K562 (cell line): ENCODE data around the gene LAMA3. TPM values are rescaled to one million over a fixed set of nuclear protein-coding genes. Genes with fewer than 3 reads are reported as not detected.
A peak's percentile ranks its signal among the peaks of the same experiment; 100 is the strongest.

Experiments used
- ATF7 ChIP-seq: fragments of 450-650 bp; IDR thresholded peaks from 2 replicates; pipeline ENCODE4 v1.7.1; 2014; ENCODE audit warnings: mild to moderate bottlenecking, moderate library complexity
- NCOA6 ChIP-seq: fragments of 450-650 bp; IDR thresholded peaks from 2 replicates; pipeline ENCODE4 v1.6.1; 2017; ENCODE audit warnings: mild to moderate bottlenecking
- NR2C2 ChIP-seq, 2 experiments: fragments of 200-800 bp in 1 of 2; sonication (Bioruptor generic) in 1 of 2; sonication (generic) in 1 of 2; formaldehyde crosslinking in 1 of 2; IDR thresholded peaks; 2 replicates each; pipeline versions ENCODE4 v1.6.1 to v1.8.0; 2016 to 2022; ENCODE audit warnings: mild to moderate bottlenecking in 1 of 2, missing compliant biosample characterization in 1 of 2, missing genetic modification characterization in 1 of 2, missing genetic modification reagents in 1 of 2
- PTRF ChIP-seq: fragments of 450-650 bp; IDR thresholded peaks from 2 replicates; pipeline ENCODE4 v1.6.1; 2016; ENCODE audit warnings: mild to moderate bottlenecking, missing genetic modification characterization, missing compliant biosample characterization
- RCOR1 ChIP-seq, 2 experiments: IDR thresholded peaks; 2 replicates each; pipeline ENCODE4 v1.6.1; 2012; ENCODE audit warnings: low read depth in 2 of 2, low read length in 2 of 2, borderline replicate concordance in 1 of 2, improper control_type of control experiment in 1 of 2
- SMAD1 ChIP-seq: fragments of 150-350 bp; IDR thresholded peaks from 2 replicates; pipeline ENCODE4 v1.6.1; 2014; ENCODE audit warnings: low read length, low read depth; ENCODE audit not compliant: partially characterized antibody
- SREBF1 ChIP-seq: fragments of 150-350 bp; IDR thresholded peaks from 2 replicates; pipeline ENCODE4 v1.6.1; 2014; ENCODE audit warnings: antibody characterized with exemption, low read depth, low read length, borderline replicate concordance
- STAG1 ChIP-seq: sonication (generic); formaldehyde crosslinking; IDR thresholded peaks from 2 replicates; pipeline ENCODE4 v1.5.0; 2020; ENCODE audit warnings: missing genetic modification reagents, borderline replicate concordance
- TEAD4 ChIP-seq, 2 experiments: sonication (generic) in 1 of 2; formaldehyde crosslinking in 1 of 2; IDR thresholded peaks; 2 replicates each; pipeline versions ENCODE4 v1.6.1 to v1.8.0; 2012 to 2022; ENCODE audit warnings: borderline replicate concordance in 1 of 2, inconsistent platforms in 1 of 2, low read length in 1 of 2, mild to moderate bottlenecking in 1 of 2, missing genetic modification reagents in 1 of 2
- ZNF124 ChIP-seq: sonication (generic); formaldehyde crosslinking; IDR thresholded peaks from 2 replicates; pipeline ENCODE4 v1.8.1; 2022; ENCODE audit warnings: missing genetic modification reagents
- ZNF24 ChIP-seq: fragments of 450-650 bp; IDR thresholded peaks from 2 replicates; pipeline ENCODE4 v1.6.1; 2016
- ZNF408 ChIP-seq: fragments of 250-450 bp; sonication (Bioruptor Pico); IDR thresholded peaks from 2 replicates; pipeline ENCODE4 v1.4.0; 2020; ENCODE audit warnings: low read depth, mild to moderate bottlenecking, moderate library complexity
- ZNF589 ChIP-seq: fragments of 200-800 bp; sonication (Bioruptor generic); IDR thresholded peaks from 2 replicates; pipeline ENCODE4 v1.6.1; 2016; ENCODE audit warnings: low read depth, missing genetic modification characterization, missing compliant biosample characterization
- polyA plus RNA-seq, 8 experiments: library from polyadenylated mRNA; depleted of rRNA in 4 of 8; stranded (reverse) in 5 of 8; unstranded in 3 of 8; fragments of >200 nt; fragmentation: Nextera tagmentation in 2 of 8; fragmentation: Illumina TruSeq in 1 of 8; extraction: Ambion mirVana in 2 of 8; extraction: Trizol in 1 of 8; gene quantifications; 2 replicates each; pipeline versions ENCODE4 v1.2.1 to v1.2.3, GENCODE V29; 2011 to 2014; ENCODE audit warnings: inconsistent platforms in 1 of 8, missing spikeins in 1 of 8
- total RNA-seq, 7 experiments: library from RNA; depleted of rRNA in 6 of 7; stranded (reverse); fragments of >200 nt in 6 of 7; fragmentation: Illumina TruSeq in 2 of 7; extraction: Trizol in 2 of 7; gene quantifications; 2 replicates each; pipeline versions ENCODE4 v1.2.1 to v1.2.3, GENCODE V29; 2011 to 2021; ENCODE audit warnings: low replicate concordance in 1 of 7
- TF ChIP-seq, protein P1 (sequence below), 2 experiments: fragments of 200-800 bp in 1 of 2; sonication (Bioruptor generic) in 1 of 2; sonication (generic) in 1 of 2; formaldehyde crosslinking in 1 of 2; IDR thresholded peaks in 1 of 2; conservative IDR thresholded peaks in 1 of 2; 2 replicates each; pipeline versions ENCODE4 v1.5.0 to v1.6.1; 2016 to 2020; ENCODE audit warnings: missing compliant biosample characterization in 1 of 2, missing genetic modification characterization in 1 of 2, missing genetic modification reagents in 1 of 2
- TF ChIP-seq, protein P2 (sequence below): fragments of 450-650 bp; IDR thresholded peaks from 2 replicates; pipeline ENCODE4 v1.6.1; 2018; ENCODE audit warnings: mild to moderate bottlenecking, low read depth; ENCODE audit not compliant: partially characterized antibody
- TF ChIP-seq, protein P3 (sequence below): fragments of 250-450 bp; sonication (Bioruptor Pico); IDR thresholded peaks from 2 replicates; pipeline ENCODE4 v1.5.0; 2021; ENCODE audit warnings: mild to moderate bottlenecking, moderate library complexity
- TF ChIP-seq, protein P4 (sequence below), 2 experiments: fragments of 450-650 bp; IDR thresholded peaks; 2 replicates each; pipeline ENCODE4 v1.6.1; 2016
- TF ChIP-seq, protein P5 (sequence below): sonication (generic); formaldehyde crosslinking; IDR thresholded peaks from 2 replicates; pipeline ENCODE4 v1.8.0; 2022; ENCODE audit warnings: missing genetic modification reagents, mild to moderate bottlenecking, moderate library complexity, borderline replicate concordance

LAMA3 gene
- total and polyA plus RNA-seq, 9 of the 15 experiments (the other 6 are each of a cell fraction or from before 2014, with no cell fraction given), result 0.07 TPM; not detected in 8

DNA sequence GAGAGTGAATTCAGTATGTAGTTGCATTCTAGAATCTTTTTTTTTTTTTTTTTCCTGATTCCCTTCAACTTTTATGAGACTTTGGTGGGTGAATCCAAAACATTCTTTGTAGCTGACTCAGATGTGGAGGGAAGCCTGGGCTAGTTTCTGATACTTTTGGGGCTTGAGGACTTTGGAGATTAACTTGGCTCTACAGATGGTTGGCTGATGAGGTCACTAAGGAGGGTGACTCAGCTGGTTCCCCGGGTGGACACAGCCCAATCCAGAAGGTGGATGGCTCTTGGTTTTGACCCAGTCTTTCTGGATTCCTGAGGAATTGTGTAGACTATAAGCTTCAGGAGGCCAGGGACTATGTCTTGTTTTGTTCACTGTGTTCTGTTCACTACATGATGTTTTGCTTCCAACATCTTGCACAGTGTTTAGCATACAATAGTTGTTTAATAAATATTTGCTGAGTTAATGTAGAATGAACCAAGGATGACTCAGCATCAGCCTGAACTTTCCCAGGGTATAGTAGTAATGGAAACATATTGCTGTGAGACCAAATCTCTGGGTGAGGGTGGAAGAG lies 30.5 kb downstream of the LAMA3 start (continued):
- TF ChIP-seq, protein P1, sequence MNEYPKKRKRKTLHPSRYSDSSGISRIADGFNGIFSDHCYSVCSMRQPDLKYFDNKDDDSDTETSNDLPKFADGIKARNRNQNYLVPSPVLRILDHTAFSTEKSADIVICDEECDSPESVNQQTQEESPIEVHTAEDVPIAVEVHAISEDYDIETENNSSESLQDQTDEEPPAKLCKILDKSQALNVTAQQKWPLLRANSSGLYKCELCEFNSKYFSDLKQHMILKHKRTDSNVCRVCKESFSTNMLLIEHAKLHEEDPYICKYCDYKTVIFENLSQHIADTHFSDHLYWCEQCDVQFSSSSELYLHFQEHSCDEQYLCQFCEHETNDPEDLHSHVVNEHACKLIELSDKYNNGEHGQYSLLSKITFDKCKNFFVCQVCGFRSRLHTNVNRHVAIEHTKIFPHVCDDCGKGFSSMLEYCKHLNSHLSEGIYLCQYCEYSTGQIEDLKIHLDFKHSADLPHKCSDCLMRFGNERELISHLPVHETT (CRISPR knock-in tag; conservative IDR thresholded peaks at IDR 0.05 in 1 of 2, IDR thresholded peaks at IDR 0.05 in 1 of 2), result no peak
- TF ChIP-seq NCOA6 (no peak), TEAD4 (IDR thresholded peaks at IDR 0.05; ENCODE audit: low read length) (peak; percentile 60), TEAD4 (CRISPR knock-in tag; IDR thresholded peaks at IDR 0.05; ENCODE audit: borderline replicate concordance) (no peak), SMAD1 (no peak), RCOR1 (IDR thresholded peaks at IDR 0.05; ENCODE audit: borderline replicate concordance in 1 of 2, low read depth in 2 of 2, low read length in 2 of 2) (peak in 1 of 2 experiments; percentile 41; a peak in 1 of 4 replicates), ZNF124 (no peak), PTRF (tag) (no peak), ZNF24 (no peak), ZNF408 (CRISPR knock-in tag) (no peak), SREBF1 (no peak), NR2C2 (CRISPR knock-in tag; IDR thresholded peaks at IDR 0.05) (no peak), NR2C2 (tag; IDR thresholded peaks at IDR 0.05) (0 out of 2 replicates have a peak, but pooled peaks have one; percentile 24), STAG1 (no peak), ATF7 (peak; percentile 97), ZNF589 (no peak)
- TF ChIP-seq, protein P2, sequence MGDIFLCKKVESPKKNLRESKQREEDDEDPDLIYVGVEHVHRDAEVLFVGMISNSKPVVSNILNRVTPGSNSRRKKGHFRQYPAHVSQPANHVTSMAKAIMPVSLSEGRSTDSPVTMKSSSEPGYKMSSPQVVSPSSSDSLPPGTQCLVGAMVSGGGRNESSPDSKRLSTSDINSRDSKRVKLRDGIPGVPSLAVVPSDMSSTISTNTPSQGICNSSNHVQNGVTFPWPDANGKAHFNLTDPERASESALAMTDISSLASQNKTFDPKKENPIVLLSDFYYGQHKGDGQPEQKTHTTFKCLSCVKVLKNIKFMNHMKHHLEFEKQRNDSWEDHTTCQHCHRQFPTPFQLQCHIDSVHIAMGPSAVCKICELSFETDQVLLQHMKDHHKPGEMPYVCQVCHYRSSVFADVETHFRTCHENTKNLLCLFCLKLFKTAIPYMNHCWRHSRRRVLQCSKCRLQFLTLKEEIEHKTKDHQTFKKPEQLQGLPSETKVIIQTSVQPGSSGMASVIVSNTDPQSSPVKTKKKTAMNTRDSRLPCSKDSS, result no peak
- TF ChIP-seq, protein P3, sequence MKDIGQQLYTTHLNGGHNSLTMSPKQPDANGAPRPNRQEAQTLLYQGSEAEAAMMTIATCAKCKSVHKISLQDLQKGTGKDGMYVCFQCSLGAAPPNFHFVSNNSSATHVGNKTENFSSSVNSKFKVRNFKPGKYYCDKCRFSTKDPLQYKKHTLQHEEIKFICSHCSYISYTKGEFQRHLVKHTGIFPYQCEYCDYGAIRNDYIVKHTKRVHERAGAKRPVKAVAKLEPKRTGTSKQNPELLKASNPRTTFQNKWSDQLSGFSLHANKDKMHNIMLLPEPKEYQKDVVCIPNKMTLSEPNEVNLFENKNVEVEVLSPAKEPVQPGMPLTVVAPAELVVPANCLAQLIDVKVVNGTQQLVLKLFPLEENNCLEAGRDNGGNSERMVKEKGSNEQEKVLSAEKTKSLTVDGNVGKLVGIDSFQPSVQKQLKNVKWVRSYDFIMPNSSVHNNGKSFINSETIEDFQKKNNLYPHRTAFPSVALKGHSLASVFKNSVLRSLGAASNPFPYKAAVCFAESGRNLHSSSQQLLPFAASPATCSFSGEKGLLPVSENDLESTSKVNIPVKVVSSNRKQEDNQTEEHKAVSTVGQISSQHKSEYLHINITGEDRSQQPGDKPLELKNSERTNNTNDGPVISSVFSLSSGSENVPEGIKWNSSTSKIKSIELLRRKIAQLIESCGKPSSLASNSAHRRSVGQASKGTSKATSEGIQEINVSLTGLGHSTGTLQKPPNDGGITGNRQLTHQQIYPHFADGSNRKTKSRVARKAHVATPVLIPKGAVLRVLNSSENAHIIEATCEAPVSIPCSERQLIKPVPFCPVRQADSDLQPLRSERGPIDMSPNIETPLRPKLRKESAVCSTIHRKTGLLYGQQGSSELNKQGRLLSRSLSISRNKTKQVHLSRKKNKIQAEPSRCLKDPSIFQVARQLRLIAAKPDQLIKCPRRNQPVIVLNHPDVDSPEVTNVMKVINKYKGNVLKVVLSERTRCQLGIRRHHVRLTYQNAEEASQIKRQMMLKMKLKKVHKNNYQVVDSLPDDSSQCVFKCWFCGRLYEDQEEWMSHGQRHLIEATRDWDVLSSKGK (CRISPR knock-in tag), result no peak
- TF ChIP-seq, protein P4, sequence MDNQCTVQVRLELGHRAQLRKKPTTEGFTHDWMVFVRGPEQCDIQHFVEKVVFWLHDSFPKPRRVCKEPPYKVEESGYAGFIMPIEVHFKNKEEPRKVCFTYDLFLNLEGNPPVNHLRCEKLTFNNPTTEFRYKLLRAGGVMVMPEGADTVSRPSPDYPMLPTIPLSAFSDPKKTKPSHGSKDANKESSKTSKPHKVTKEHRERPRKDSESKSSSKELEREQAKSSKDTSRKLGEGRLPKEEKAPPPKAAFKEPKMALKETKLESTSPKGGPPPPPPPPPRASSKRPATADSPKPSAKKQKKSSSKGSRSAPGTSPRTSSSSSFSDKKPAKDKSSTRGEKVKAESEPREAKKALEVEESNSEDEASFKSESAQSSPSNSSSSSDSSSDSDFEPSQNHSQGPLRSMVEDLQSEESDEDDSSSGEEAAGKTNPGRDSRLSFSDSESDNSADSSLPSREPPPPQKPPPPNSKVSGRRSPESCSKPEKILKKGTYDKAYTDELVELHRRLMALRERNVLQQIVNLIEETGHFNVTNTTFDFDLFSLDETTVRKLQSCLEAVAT (IDR thresholded peaks at IDR 0.05), result no peak
- TF ChIP-seq, protein P5, sequence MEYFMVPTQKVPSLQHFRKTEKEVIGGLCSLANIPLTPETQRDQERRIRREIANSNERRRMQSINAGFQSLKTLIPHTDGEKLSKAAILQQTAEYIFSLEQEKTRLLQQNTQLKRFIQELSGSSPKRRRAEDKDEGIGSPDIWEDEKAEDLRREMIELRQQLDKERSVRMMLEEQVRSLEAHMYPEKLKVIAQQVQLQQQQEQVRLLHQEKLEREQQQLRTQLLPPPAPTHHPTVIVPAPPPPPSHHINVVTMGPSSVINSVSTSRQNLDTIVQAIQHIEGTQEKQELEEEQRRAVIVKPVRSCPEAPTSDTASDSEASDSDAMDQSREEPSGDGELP (CRISPR knock-in tag), result no peak
